GM21360 (cell line): ENCODE results near the gene ORC2.
"Not testable (repeated sequence)": the region's sequence is repeated elsewhere in the genome, so short reads cannot be mapped to it uniquely, and the experiment has no call there.

ENCODE experiments used
- ATAC-seq: cut with Tn5 transposase; IDR thresholded peaks from one replicate; pipeline ENCODE4 v1.9.1; 2021; ENCODE audit warnings: mild to moderate bottlenecking, moderate library complexity; ENCODE audit not compliant: unreplicated experiment

The ORC2 gene

GRCh38 chr2:200963124-200963917 is at the start of gene ORC2:
TSS of gene ORC2 (minus strand) at chr2:200963660. CDS start at chr2:200958123, 5,537 bp downstream.
- peak; percentile 78 for ATAC-seq

- no peak for ATAC-seq
Observed at GRCh38 chr2:201008296-201008829, 44.9 kb upstream of the ORC2 start.

GRCh38 chr2:201007584-201007998 is 44.1 kb upstream of the ORC2 start:
- no peak for ATAC-seq

- no peak for ATAC-seq
Observed at GRCh38 chr2:201006704-201007103, 43.2 kb upstream of the ORC2 start.

GRCh38 chr2:201004370-201004769 is 40.9 kb upstream of the ORC2 start:
- no peak for ATAC-seq

GRCh38 chr2:200993097-200993496 is 29.6 kb upstream of the ORC2 start:
- no peak for ATAC-seq

- no peak for ATAC-seq
Observed at GRCh38 chr2:200987137-200987536, 23.7 kb upstream of the ORC2 start.

- ATAC-seq, result no peak
Observed at GRCh38 chr2:200985799-200986198, 22.3 kb upstream of the ORC2 start.

GRCh38 chr2:200976710-200977109 is 13.2 kb upstream of the ORC2 start:
- no peak for ATAC-seq

- no peak for ATAC-seq
Observed at GRCh38 chr2:200975672-200976071, 12.2 kb upstream of the ORC2 start.

GRCh38 chr2:200970057-200970456 is 6.6 kb upstream of the ORC2 start:
- ATAC-seq, result not testable (repeated sequence)

GRCh38 chr2:200968735-200969134 is 5.3 kb upstream of the ORC2 start:
- ATAC-seq, result no peak

GRCh38 chr2:200968162-200968561 is 4.7 kb upstream of the ORC2 start:
- no peak for ATAC-seq

GRCh38 chr2:200966770-200967169 is 3.3 kb upstream of the ORC2 start:
- peak; percentile 57 for ATAC-seq

- no peak for ATAC-seq
Observed at GRCh38 chr2:200964498-200964897, 1.0 kb upstream of the ORC2 start.

GRCh38 chr2:200963918-200964252 is 425 bp upstream of the ORC2 start:
- ATAC-seq, result not testable (repeated sequence)

GRCh38 chr2:200962811-200963123 is 693 bp downstream of the ORC2 start:
- peak; percentile 22 for ATAC-seq

GRCh38 chr2:200961674-200962073 is 1.8 kb downstream of the ORC2 start:
- ATAC-seq, result no peak

GRCh38 chr2:200950378-200950777 is 13.1 kb downstream of the ORC2 start:
- ATAC-seq, result no peak

GRCh38 chr2:200945395-200945729 is 18.1 kb downstream of the ORC2 start:
- no peak for ATAC-seq

- ATAC-seq, result no peak
Observed at GRCh38 chr2:200944467-200945394, 18.7 kb downstream of the ORC2 start.

GRCh38 chr2:200943527-200944105 is 19.8 kb downstream of the ORC2 start:
- ATAC-seq, result no peak
